HepG2 (cell line): ENCODE data around the gene PLCG2. TPM values are rescaled to one million over a fixed set of nuclear protein-coding genes. Genes with fewer than 3 reads are reported as not detected.

Experiments used
- ATAC-seq: fragments of 200-7000 bp; cut with Tn5 transposase; 3 replicates; pipeline ENCODE4 v1.9.1; 2020; ENCODE audit warnings: mild to moderate bottlenecking, moderate library complexity
- BruUV-seq: library from RNA; stranded (reverse); fragments of 400-500 nt; replicated peaks from 2 replicates; lab custom pipeline; 2021; lab: Mats Ljungman, UMichigan
- CTCF ChIA-PET: fragments of 300-600 bp; formaldehyde crosslinking; extraction: SDS; loops from one replicate; lab custom pipeline; 2021; ENCODE audit warnings: low total read pairs, inconsistent platforms, low intra/inter-chr PET ratio; lab: Yijun Ruan, JAX
- POLR2A ChIA-PET: fragments of 350-600 bp; sonication (Branson Sonifier 250); formaldehyde crosslinking; loops from one replicate; lab custom pipeline; 2020; ENCODE audit warnings: antibody characterized with exemption, inconsistent platforms; lab: Yijun Ruan, JAX
- DNase-seq: peaks from one replicate; pipeline ENCODE4 v3.0.0-alpha.2; 2015; ENCODE audit warnings: low spot score
- FAIRE-seq: peaks from 3 replicates; lab custom pipeline; 2011; peaks lifted over from hg19 to GRCh38; lab: Jason Lieb, UNC
- H2AFZ ChIP-seq: one replicate; pipeline ENCODE4 v1.6.1; 2011; ENCODE audit warnings: low read length, inconsistent platforms
- H3K27ac ChIP-seq: fragments of 300-600 bp; 3 replicates; pipeline ENCODE4 v1.8.0; 2011; ENCODE audit warnings: mixed run types, mild to moderate bottlenecking, mixed read lengths, low read length, inconsistent platforms; ENCODE audit not compliant: insufficient read depth; ENCODE audit errors: extremely low read length
- H3K27me3 ChIP-seq, 2 experiments: fragments of 200-600 bp in 1 of 2; 2 replicates in 1 of 2; 3 replicates in 1 of 2; pipeline versions ENCODE4 v1.6.0 to v1.8.0; 2011; ENCODE audit warnings: low read length in 2 of 2, mild to moderate bottlenecking in 2 of 2, moderate library complexity in 2 of 2, inconsistent platforms in 1 of 2; ENCODE audit not compliant: insufficient read depth in 2 of 2, control insufficient read depth in 1 of 2
- H3K36me3 ChIP-seq, 2 experiments: fragments of 200-600 bp in 1 of 2; replicated peaks in 1 of 2; 2 replicates in 1 of 2; 3 replicates in 1 of 2; pipeline versions ENCODE4 v1.5.1 to v1.8.0; 2011; ENCODE audit warnings: low read length in 2 of 2, inconsistent platforms in 1 of 2; ENCODE audit not compliant: insufficient read depth in 2 of 2, control insufficient read depth in 1 of 2
- H3K4me1 ChIP-seq: 2 replicates; pipeline ENCODE4 v1.5.1; 2012; ENCODE audit warnings: low read length, inconsistent platforms; ENCODE audit not compliant: insufficient read depth
- H3K4me2 ChIP-seq: 2 replicates; pipeline ENCODE4 v1.6.0; 2011; ENCODE audit warnings: low read depth, low read length, inconsistent platforms
- H3K4me3 ChIP-seq, 3 experiments: fragments of 200-600 bp in 1 of 3; sonication (generic), shearing (Covaris generic) in 1 of 3; replicated peaks in 1 of 3; 2 replicates each; pipeline ENCODE4 v1.5.1; 2011 to 2016; ENCODE audit warnings: low read length in 3 of 3, inconsistent platforms in 2 of 3, low read depth in 2 of 3, mild to moderate bottlenecking in 2 of 3, control low read depth in 1 of 3, mixed read lengths in 1 of 3; ENCODE audit not compliant: insufficient read depth in 1 of 3
- H3K79me2 ChIP-seq: one replicate; pipeline ENCODE4 v1.6.1; 2011; ENCODE audit warnings: low read length, inconsistent platforms; ENCODE audit not compliant: insufficient read depth
- H3K9ac ChIP-seq: 2 replicates; pipeline ENCODE4 v1.6.0; 2011; ENCODE audit warnings: mild to moderate bottlenecking, low read depth, low read length, inconsistent platforms; ENCODE audit not compliant: insufficient read depth
- H3K9me3 ChIP-seq: 2 replicates; pipeline ENCODE4 v1.5.1; 2012; ENCODE audit warnings: mild to moderate bottlenecking, low read length
- H4K20me1 ChIP-seq: 2 replicates; pipeline ENCODE4 v1.6.0; 2011; ENCODE audit warnings: inconsistent platforms, mild to moderate bottlenecking, low read length, moderate library complexity; ENCODE audit not compliant: insufficient read depth
- MED8 ChIP-seq: sonication (generic); formaldehyde crosslinking; IDR thresholded peaks from 2 replicates; pipeline ENCODE4 v1.8.1; 2023; ENCODE audit warnings: mild to moderate bottlenecking, missing genetic modification reagents; ENCODE audit not compliant: insufficient replicate concordance
- SUZ12 ChIP-seq: fragments of 150-350 bp; IDR thresholded peaks from 2 replicates; pipeline ENCODE4 v1.6.1; 2014; ENCODE audit warnings: low read depth, low read length
- ZFP36L2 ChIP-seq: sonication (generic); formaldehyde crosslinking; IDR thresholded peaks from 2 replicates; pipeline ENCODE4 v1.4.0; 2020; ENCODE audit warnings: missing genetic modification reagents
- ZNF460 ChIP-seq: sonication (generic); formaldehyde crosslinking; IDR thresholded peaks from 2 replicates; pipeline ENCODE4 v1.5.1; 2020; ENCODE audit warnings: missing genetic modification reagents, mild to moderate bottlenecking, borderline replicate concordance
- WGBS: methylation state at CpG from one replicate; pipeline ENCODE4 v1.1.6; 2017; ENCODE audit warnings: low lambda C conversion rate; 5-methylcytosine and 5-hydroxymethylcytosine counted together
- in situ Hi-C: cut with HindIII; loops from 2 replicates; pipeline ENCODE4 v1.10.0; 2017; ENCODE audit warnings: low pct_unique_long_range_greater_than_20kb; ENCODE audit not compliant: extremely low pct_ligation_motif_present
- intact Hi-C: fragments of 100-400 bp; cut with micrococcal nuclease; formaldehyde crosslinking; loops from one replicate; pipeline ENCODE4 v1.10.0; 2022; ENCODE audit not compliant: unreplicated experiment
- polyA plus RNA-seq, 8 experiments: library from polyadenylated mRNA; depleted of rRNA in 3 of 8; stranded (reverse) in 7 of 8; unstranded in 1 of 8; fragments of >200 nt; fragmentation: Illumina TruSeq in 4 of 8; extraction: Trizol in 4 of 8; gene quantifications; 2 replicates each; pipeline versions ENCODE4 v1.2.1 to v1.2.3, GENCODE V29; 2011 to 2016; ENCODE audit warnings: low read depth in 4 of 8, missing spikeins in 1 of 8, mixed read lengths in 1 of 8; ENCODE audit not compliant: insufficient read depth in 1 of 8
- total RNA-seq, 5 experiments: library from RNA; depleted of rRNA; stranded (reverse); fragments of >200 nt; fragmentation: Illumina TruSeq; extraction: Trizol; gene quantifications; 2 replicates each; pipeline ENCODE4 v1.2.3, GENCODE V29; 2016; ENCODE audit warnings: low read depth in 1 of 5
- TF ChIP-seq, protein P1 (sequence below): sonication (generic); formaldehyde crosslinking; IDR thresholded peaks from 2 replicates; pipeline ENCODE4 v1.5.0; 2020; ENCODE audit warnings: missing genetic modification reagents
- TF ChIP-seq, protein P2 (sequence below): IDR thresholded peaks from 2 replicates; pipeline ENCODE4 v1.6.1; 2018; ENCODE audit warnings: missing genetic modification reagents
- TF ChIP-seq, protein P3 (sequence below): sonication (generic); formaldehyde crosslinking; IDR thresholded peaks from 2 replicates; pipeline ENCODE4 v1.5.0; 2020; ENCODE audit warnings: missing genetic modification reagents
- TF ChIP-seq, protein P4 (sequence below): sonication (generic); formaldehyde crosslinking; IDR thresholded peaks from 2 replicates; pipeline ENCODE4 v1.4.0; 2020; ENCODE audit warnings: missing genetic modification reagents, mild to moderate bottlenecking, borderline replicate concordance

The PLCG2 gene
- total and polyA plus RNA-seq, 2 of the 13 experiments (the other 11 are each of a cell fraction or from before 2014, with no cell fraction given): 0.13 to 0.18 TPM

DNA sequence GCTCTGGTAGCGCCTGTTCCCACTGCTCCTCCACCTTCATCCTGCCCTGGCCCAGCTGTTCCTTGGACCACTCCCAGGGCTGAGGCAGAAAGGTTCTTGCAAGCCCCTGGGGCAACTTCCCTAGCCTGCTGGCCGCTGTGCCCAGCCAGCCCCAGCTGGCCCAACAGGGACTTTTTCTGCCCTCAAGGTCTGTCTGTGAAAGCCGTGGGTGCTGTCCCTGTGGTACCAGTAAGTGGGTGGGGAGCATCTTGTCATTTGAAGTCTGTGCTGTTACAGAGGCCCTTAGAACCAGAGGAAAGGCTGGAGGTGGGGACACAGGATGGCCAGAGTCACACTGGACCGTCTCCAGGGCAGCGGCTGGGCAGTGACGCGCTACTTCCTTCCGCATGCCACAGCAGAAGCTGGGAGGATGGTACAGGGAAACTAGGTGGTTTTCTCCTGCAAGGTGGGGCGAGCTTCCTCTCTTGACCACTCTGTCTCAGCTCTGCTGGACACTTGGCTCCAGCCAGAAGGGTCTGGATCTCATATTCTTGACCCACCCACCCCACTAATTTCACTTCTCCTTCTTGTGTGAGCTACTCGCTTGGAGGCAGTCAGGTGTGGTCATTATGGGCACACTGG is 87.8 kb downstream of the PLCG2 start:
- WGBS: 16% methylated on average over 3 of the region's 10 CpGs
- intact Hi-C loops: no loop called here
- DNase-seq: no peak

More for the DNA sequence above, 87.8 kb downstream of the PLCG2 start:
- H2AFZ ChIP-seq: no peak overlapping the region
- ChIA-PET POLR2A (no interaction called here), CTCF (no interaction called here)
- ATAC-seq (peak; percentile 37), FAIRE-seq (no peak)
- H3K9me3 ChIP-seq: no peaks in the 10 kb centered on the region
- H3K4me3 ChIP-seq: no peak overlapping the region
- no peaks in the 10 kb centered on the region for H3K36me3 ChIP-seq
- H3K27ac ChIP-seq: no peak overlapping the region
- H3K4me2 ChIP-seq: no peak overlapping the region
- H3K79me2 ChIP-seq: no peaks in the 10 kb centered on the region
- no peaks in the 10 kb centered on the region for H3K4me1 ChIP-seq
- H3K27me3 ChIP-seq: peaks cover 4 to 33% of the 10 kb centered on the region in 2 experiments; a peak in 4 of 5 replicates
- in situ Hi-C loops: no loop called here
- H4K20me1 ChIP-seq: no peaks in the 10 kb centered on the region
- TF ChIP-seq ZNF460 (no peak), SUZ12 (no peak), ZFP36L2 (CRISPR knock-in tag) (no peak), MED8 (CRISPR knock-in tag) (no peak)
- TF ChIP-seq, protein P1, sequence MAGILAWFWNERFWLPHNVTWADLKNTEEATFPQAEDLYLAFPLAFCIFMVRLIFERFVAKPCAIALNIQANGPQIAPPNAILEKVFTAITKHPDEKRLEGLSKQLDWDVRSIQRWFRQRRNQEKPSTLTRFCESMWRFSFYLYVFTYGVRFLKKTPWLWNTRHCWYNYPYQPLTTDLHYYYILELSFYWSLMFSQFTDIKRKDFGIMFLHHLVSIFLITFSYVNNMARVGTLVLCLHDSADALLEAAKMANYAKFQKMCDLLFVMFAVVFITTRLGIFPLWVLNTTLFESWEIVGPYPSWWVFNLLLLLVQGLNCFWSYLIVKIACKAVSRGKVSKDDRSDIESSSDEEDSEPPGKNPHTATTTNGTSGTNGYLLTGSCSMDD (CRISPR knock-in tag): no peak
- TF ChIP-seq, protein P2, sequence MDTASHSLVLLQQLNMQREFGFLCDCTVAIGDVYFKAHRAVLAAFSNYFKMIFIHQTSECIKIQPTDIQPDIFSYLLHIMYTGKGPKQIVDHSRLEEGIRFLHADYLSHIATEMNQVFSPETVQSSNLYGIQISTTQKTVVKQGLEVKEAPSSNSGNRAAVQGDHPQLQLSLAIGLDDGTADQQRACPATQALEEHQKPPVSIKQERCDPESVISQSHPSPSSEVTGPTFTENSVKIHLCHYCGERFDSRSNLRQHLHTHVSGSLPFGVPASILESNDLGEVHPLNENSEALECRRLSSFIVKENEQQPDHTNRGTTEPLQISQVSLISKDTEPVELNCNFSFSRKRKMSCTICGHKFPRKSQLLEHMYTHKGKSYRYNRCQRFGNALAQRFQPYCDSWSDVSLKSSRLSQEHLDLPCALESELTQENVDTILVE (CRISPR knock-in tag): no peak
- TF ChIP-seq, protein P3, sequence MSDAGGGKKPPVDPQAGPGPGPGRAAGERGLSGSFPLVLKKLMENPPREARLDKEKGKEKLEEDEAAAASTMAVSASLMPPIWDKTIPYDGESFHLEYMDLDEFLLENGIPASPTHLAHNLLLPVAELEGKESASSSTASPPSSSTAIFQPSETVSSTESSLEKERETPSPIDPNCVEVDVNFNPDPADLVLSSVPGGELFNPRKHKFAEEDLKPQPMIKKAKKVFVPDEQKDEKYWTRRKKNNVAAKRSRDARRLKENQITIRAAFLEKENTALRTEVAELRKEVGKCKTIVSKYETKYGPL (CRISPR knock-in tag): no peak
- TF ChIP-seq, protein P4, sequence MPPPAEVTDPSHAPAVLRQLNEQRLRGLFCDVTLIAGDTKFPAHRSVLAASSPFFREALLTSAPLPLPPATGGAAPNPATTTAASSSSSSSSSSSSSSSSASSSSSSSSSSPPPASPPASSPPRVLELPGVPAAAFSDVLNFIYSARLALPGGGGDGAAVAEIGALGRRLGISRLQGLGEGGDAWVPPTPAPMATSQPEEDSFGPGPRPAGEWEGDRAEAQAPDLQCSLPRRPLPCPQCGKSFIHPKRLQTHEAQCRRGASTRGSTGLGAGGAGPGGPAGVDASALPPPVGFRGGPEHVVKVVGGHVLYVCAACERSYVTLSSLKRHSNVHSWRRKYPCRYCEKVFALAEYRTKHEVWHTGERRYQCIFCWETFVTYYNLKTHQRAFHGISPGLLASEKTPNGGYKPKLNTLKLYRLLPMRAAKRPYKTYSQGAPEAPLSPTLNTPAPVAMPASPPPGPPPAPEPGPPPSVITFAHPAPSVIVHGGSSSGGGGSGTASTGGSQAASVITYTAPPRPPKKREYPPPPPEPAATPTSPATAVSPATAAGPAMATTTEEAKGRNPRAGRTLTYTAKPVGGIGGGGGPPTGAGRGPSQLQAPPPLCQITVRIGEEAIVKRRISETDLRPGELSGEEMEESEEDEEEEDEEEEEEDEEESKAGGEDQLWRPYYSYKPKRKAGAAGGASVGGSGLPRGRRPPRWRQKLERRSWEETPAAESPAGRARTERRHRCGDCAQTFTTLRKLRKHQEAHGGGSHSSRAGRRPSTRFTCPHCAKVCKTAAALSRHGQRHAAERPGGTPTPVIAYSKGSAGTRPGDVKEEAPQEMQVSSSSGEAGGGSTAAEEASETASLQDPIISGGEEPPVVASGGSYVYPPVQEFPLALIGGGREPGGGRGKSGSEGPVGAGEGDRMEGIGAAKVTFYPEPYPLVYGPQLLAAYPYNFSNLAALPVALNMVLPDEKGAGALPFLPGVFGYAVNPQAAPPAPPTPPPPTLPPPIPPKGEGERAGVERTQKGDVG (CRISPR knock-in tag): no peak
- no peak overlapping the region for H3K9ac ChIP-seq
- no TSS peak for BruUV-seq
